H1 (cell line): ENCODE results near the gene CIB4. TPM values are rescaled to one million over a fixed set of nuclear protein-coding genes. Genes with fewer than 3 reads are reported as not detected.

ENCODE experiments used
- CTCF ChIA-PET: fragments of 300-600 bp; sonication (Branson Sonifier 250); formaldehyde crosslinking; loops from one replicate; lab custom pipeline; 2021; ENCODE audit not compliant: partially characterized antibody; lab: Charles Lee
- POLR2A ChIA-PET: fragments of 300-600 bp; sonication (Branson Sonifier 250); formaldehyde crosslinking; loops from one replicate; lab custom pipeline; 2021; ENCODE audit warnings: inconsistent platforms; ENCODE audit not compliant: partially characterized antibody; lab: Charles Lee
- DNase-seq, 2 experiments: peaks; one replicate each; pipeline versions ENCODE4 v3.0.0 to v3.0.0-alpha.2; 2010 to 2022; ENCODE audit warnings: low spot score in 2 of 2, low read depth in 1 of 2, mixed read lengths in 1 of 2
- FAIRE-seq: peaks from 2 replicates; lab custom pipeline; 2011; peaks lifted over from hg19 to GRCh38; lab: Jason Lieb, UNC
- H2AFZ ChIP-seq: 2 replicates; pipeline ENCODE4 v1.8.1; 2012; ENCODE audit warnings: low read length, inconsistent platforms
- H2AK5ac ChIP-seq: 2 replicates; pipeline ENCODE4 v1.6.1; 2013; ENCODE audit warnings: low read depth, low read length
- H2BK120ac ChIP-seq: replicated peaks from 2 replicates; pipeline ENCODE3; 2013; ENCODE audit warnings: low read depth, low read length, inconsistent platforms
- H2BK12ac ChIP-seq: 2 replicates; pipeline ENCODE4 v1.6.1; 2013; ENCODE audit warnings: low read depth, low read length
- H2BK15ac ChIP-seq: 2 replicates; pipeline ENCODE4 v1.6.1; 2013; ENCODE audit warnings: low read length
- H2BK20ac ChIP-seq: 2 replicates; pipeline ENCODE4 v1.6.1; 2013; ENCODE audit warnings: low read length
- H2BK5ac ChIP-seq: 2 replicates; pipeline ENCODE4 v1.6.1; 2013; ENCODE audit warnings: low read depth, low read length
- H3K14ac ChIP-seq: 2 replicates; pipeline ENCODE4 v1.6.1; 2013; ENCODE audit warnings: inconsistent platforms; ENCODE audit not compliant: insufficient read length
- H3K18ac ChIP-seq: 2 replicates; pipeline ENCODE4 v1.6.1; 2013; ENCODE audit warnings: low read length; ENCODE audit errors: extremely low read depth
- H3K23ac ChIP-seq: 2 replicates; pipeline ENCODE4 v1.6.1; 2013; ENCODE audit warnings: inconsistent platforms; ENCODE audit not compliant: insufficient read length
- H3K23me2 ChIP-seq: 2 replicates; pipeline ENCODE4 v1.6.1; 2013; ENCODE audit warnings: low read depth, low read length
- H3K27ac ChIP-seq: 2 replicates; pipeline ENCODE4 v1.6.1; 2011; ENCODE audit warnings: low read depth, low read length, inconsistent platforms
- H3K27me3 ChIP-seq, 4 experiments: replicated peaks in 1 of 4; 1 replicate in 1 of 4; 2 replicates in 3 of 4; pipeline versions ENCODE4 v1.6.1 to v1.8.1; 2011 to 2013; ENCODE audit warnings: low read length in 3 of 4, mild to moderate bottlenecking in 3 of 4, inconsistent platforms in 2 of 4, mixed read lengths in 2 of 4, moderate library complexity in 1 of 4; ENCODE audit not compliant: control insufficient read depth in 3 of 4, insufficient read depth in 3 of 4; ENCODE audit errors: extremely low read depth in 1 of 4
- H3K36me3 ChIP-seq, 4 experiments: 2 replicates each; pipeline versions ENCODE4 v1.6.1 to v1.8.1; 2011 to 2013; ENCODE audit warnings: mild to moderate bottlenecking in 4 of 4, low read length in 3 of 4, moderate library complexity in 2 of 4, control low read depth in 1 of 4, inconsistent platforms in 1 of 4; ENCODE audit not compliant: insufficient read depth in 4 of 4, control insufficient read depth in 2 of 4
- H3K4ac ChIP-seq: replicated peaks from 2 replicates; pipeline ENCODE3; 2013; ENCODE audit warnings: low read length, low read depth, mixed read lengths, inconsistent platforms; ENCODE audit not compliant: insufficient read length
- H3K4me1 ChIP-seq, 4 experiments: replicated peaks in 1 of 4; 1 replicate in 1 of 4; 2 replicates in 3 of 4; pipeline versions ENCODE4 v1.6.1 to v1.8.1; 2011 to 2013; ENCODE audit warnings: low read length in 3 of 4, inconsistent platforms in 2 of 4, mixed read lengths in 1 of 4; ENCODE audit not compliant: insufficient read depth in 4 of 4, control insufficient read depth in 3 of 4
- H3K4me2 ChIP-seq, 2 experiments: 2 replicates each; pipeline versions ENCODE4 v1.6.1 to v1.8.1; 2011 to 2013; ENCODE audit warnings: low read depth in 2 of 2, low read length in 2 of 2, control low read depth in 1 of 2, inconsistent platforms in 1 of 2, mild to moderate bottlenecking in 1 of 2; ENCODE audit not compliant: insufficient read depth in 1 of 2
- H3K4me3 ChIP-seq, 4 experiments: fragments of 200-600, 300-600 bp in 1 of 4; sonication (generic), shearing (Covaris generic), sonication (Bioruptor Twin) in 1 of 4; 2 replicates each; pipeline versions ENCODE4 v1.5.1 to v1.8.1; 2011 to 2016; ENCODE audit warnings: low read length in 4 of 4, low read depth in 3 of 4, control low read depth in 2 of 4, inconsistent platforms in 2 of 4, mild to moderate bottlenecking in 2 of 4, mixed read lengths in 1 of 4, moderate library complexity in 1 of 4; ENCODE audit not compliant: insufficient read depth in 2 of 4; ENCODE audit errors: extremely low read depth in 1 of 4
- H3K56ac ChIP-seq: replicated peaks from 2 replicates; pipeline ENCODE3; 2013; ENCODE audit warnings: low read depth, mild to moderate bottlenecking, mixed read lengths, low read length, inconsistent platforms; ENCODE audit not compliant: insufficient read length
- H3K79me1 ChIP-seq: 2 replicates; pipeline ENCODE4 v1.6.1; 2013; ENCODE audit warnings: low read depth, low read length, control low read depth
- H3K79me2 ChIP-seq, 2 experiments: 2 replicates each; pipeline versions ENCODE4 v1.6.1 to v1.8.1; 2012 to 2013; ENCODE audit warnings: low read length in 2 of 2, mild to moderate bottlenecking in 2 of 2, inconsistent platforms in 1 of 2; ENCODE audit not compliant: insufficient read depth in 2 of 2, control insufficient read depth in 1 of 2
- H3K9ac ChIP-seq, 4 experiments: replicated peaks in 1 of 4; 1 replicate in 1 of 4; 2 replicates in 3 of 4; pipeline versions ENCODE4 v1.6.1 to v1.8.1; 2011 to 2013; ENCODE audit warnings: low read depth in 3 of 4, low read length in 3 of 4, control low read depth in 2 of 4, mild to moderate bottlenecking in 2 of 4, moderate library complexity in 2 of 4, inconsistent platforms in 1 of 4; ENCODE audit errors: extremely low read depth in 1 of 4
- H3K9me3 ChIP-seq, 2 experiments: 2 replicates each; pipeline versions ENCODE4 v1.6.1 to v1.8.1; 2012 to 2013; ENCODE audit warnings: mild to moderate bottlenecking in 2 of 2, moderate library complexity in 2 of 2, control low read depth in 1 of 2, inconsistent platforms in 1 of 2, low read depth in 1 of 2, low read length in 1 of 2, mixed read lengths in 1 of 2; ENCODE audit not compliant: insufficient read depth in 2 of 2
- H4K20me1 ChIP-seq, 2 experiments: replicated peaks in 1 of 2; 2 replicates each; pipeline versions ENCODE3 to v1.8.1; 2011 to 2013; ENCODE audit warnings: inconsistent platforms in 2 of 2, low read length in 2 of 2, mild to moderate bottlenecking in 1 of 2; ENCODE audit not compliant: insufficient read depth in 2 of 2, control insufficient read depth in 1 of 2
- H4K5ac ChIP-seq: 2 replicates; pipeline ENCODE4 v1.6.1; 2013; ENCODE audit warnings: low read length, low read depth, mixed read lengths, inconsistent platforms; ENCODE audit not compliant: insufficient read length
- H4K8ac ChIP-seq: 2 replicates; pipeline ENCODE4 v1.8.0; 2013; ENCODE audit warnings: mild to moderate bottlenecking, moderate library complexity, low read length, inconsistent platforms; ENCODE audit not compliant: insufficient read depth; ENCODE audit errors: extremely low read depth
- H4K91ac ChIP-seq: replicated peaks from 2 replicates; pipeline ENCODE3; 2013; ENCODE audit warnings: low read length, mixed read lengths, inconsistent platforms; ENCODE audit not compliant: insufficient read length
- CBX5 ChIP-seq: fragments of 300-800, 300-1000 bp; sonication (generic); IDR thresholded peaks from 2 replicates; pipeline ENCODE4 v1.7.1; 2016; ENCODE audit warnings: antibody characterized with exemption, low read length, low read depth
- CEBPB ChIP-seq: IDR thresholded peaks from 2 replicates; pipeline ENCODE4 v1.6.1; 2012; ENCODE audit warnings: low read depth, low read length
- KDM1A ChIP-seq: fragments of 200-600, 300-600 bp; sonication (generic); IDR thresholded peaks from 2 replicates; pipeline ENCODE4 v1.7.1; 2016; ENCODE audit warnings: mild to moderate bottlenecking, low read length, borderline replicate concordance
- MAFK ChIP-seq: IDR thresholded peaks from 2 replicates; pipeline ENCODE4 v1.6.1; 2012; ENCODE audit warnings: low read depth, mild to moderate bottlenecking, improper control_type of control experiment, low read length
- POLR2AphosphoS5 ChIP-seq: IDR thresholded peaks from 2 replicates; pipeline ENCODE4 v1.6.1; 2011; ENCODE audit warnings: low read depth, low read length
- TBP ChIP-seq: IDR thresholded peaks from 2 replicates; pipeline ENCODE4 v1.6.1; 2011; ENCODE audit warnings: low read depth, low read length, improper control_type of control experiment
- WGBS, 2 experiments: shearing (Covaris generic) in 1 of 2; methylation state at CpG; one replicate each; pipeline versions ENCODE4 v1.1.6 to v1.1.7; 2013 to 2015; ENCODE audit warnings: low lambda C conversion rate in 2 of 2, mixed read lengths in 2 of 2, inconsistent platforms in 1 of 2, low coverage in 1 of 2, missing lambda C conversion rate in 1 of 2; ENCODE audit not compliant: insufficient replicate concordance in 2 of 2, insufficient coverage in 1 of 2, insufficient read length in 1 of 2; ENCODE audit errors: extremely low coverage in 1 of 2, missing lambda C conversion rate in 1 of 2; 5-methylcytosine and 5-hydroxymethylcytosine counted together
- polyA plus RNA-seq, 7 experiments: library from polyadenylated mRNA; depleted of rRNA in 3 of 7; stranded (reverse) in 5 of 7; unstranded in 2 of 7; fragments of >200 nt in 5 of 7; fragments of 200-250 nt in 2 of 7; gene quantifications; 1 replicate in 5 of 7; 2 replicates in 1 of 7; 4 replicates in 1 of 7; pipeline versions ENCODE4 v1.2.1 to v1.2.3, GENCODE V29; 2011 to 2013; ENCODE audit warnings: missing spikeins in 2 of 7, mixed read lengths in 2 of 7
- total RNA-seq: library from RNA; stranded (reverse); fragmentation: NEBNext Ultra II Directional; extraction: Animal tissue kit (Norgen Biotek cat#: 25700); gene quantifications from 2 replicates; pipeline ENCODE4 v1.2.1, GENCODE V29; 2021

The CIB4 gene
- total and polyA plus RNA-seq, 2 of the 8 experiments (the other 6 are each of a cell fraction or from before 2014, with no cell fraction given), result not detected

GRCh38 chr2:26630235-26630634 is 10.9 kb downstream of the CIB4 start:
- H4K91ac ChIP-seq, result no peak overlapping the region
- no peak overlapping the region for H2BK12ac ChIP-seq
- H3K4me3 ChIP-seq, result no peak overlapping the region
- no peaks in the 10 kb centered on the region for H3K4me1 ChIP-seq
- DNase-seq (no peak), FAIRE-seq (no peak)
- no peak overlapping the region for H2AFZ ChIP-seq
- no peak overlapping the region for H2BK20ac ChIP-seq
- H3K79me2 ChIP-seq, result no peaks in the 10 kb centered on the region
- no peak overlapping the region for H2BK5ac ChIP-seq
- H4K8ac ChIP-seq, result no peak overlapping the region
- no peak overlapping the region for H3K56ac ChIP-seq
- no peaks in the 10 kb centered on the region for H3K36me3 ChIP-seq
- H3K4me2 ChIP-seq, result no peak overlapping the region
- H3K23me2 ChIP-seq, result no peaks in the 10 kb centered on the region; the same call in 1 of the 2 replicates
- H3K27ac ChIP-seq, result no peak overlapping the region
- no peak overlapping the region for H4K5ac ChIP-seq
- H2AK5ac ChIP-seq, result no peak overlapping the region
- no peak overlapping the region for H3K9ac ChIP-seq
- no peak overlapping the region for H3K4ac ChIP-seq
- WGBS, 2 experiments, result 86% methylated on average over 4 of the region's 4 CpGs; no CpG with 5 or more reads in 1 of the 2 experiments
- no peak overlapping the region for H3K18ac ChIP-seq
- no peak overlapping the region for H2BK120ac ChIP-seq
- H3K14ac ChIP-seq, result no peak overlapping the region
- CTCF ChIA-PET, result interaction anchor here (1.3 kb wide), 1 partner anchor 14 kb away, joined by 5 read pairs; no protein-coding TSS in a partner anchor
- POLR2A ChIA-PET, result no interaction called here
- TF ChIP-seq CBX5 (no peak), MAFK (no peak), TBP (no peak), KDM1A (0 out of 2 replicates have a peak, but pooled peaks have one; percentile 16), CEBPB (no peak), POLR2AphosphoS5 (no peak)
- no peak overlapping the region for H3K23ac ChIP-seq
- H3K27me3 ChIP-seq, result no peaks in the 10 kb centered on the region; a peak in 1 of 7 replicates
- no peaks in the 10 kb centered on the region for H3K79me1 ChIP-seq
- no peaks in the 10 kb centered on the region for H3K9me3 ChIP-seq
- no peaks in the 10 kb centered on the region for H4K20me1 ChIP-seq
- H2BK15ac ChIP-seq, result no peak overlapping the region
